Retinal pigment epithelial cell (primary cell): ENCODE data around the gene KCNQ1.

ENCODE experiments used
- DNase-seq: peaks from one replicate; pipeline ENCODE4 v3.0.0-alpha.2; 2010; ENCODE audit warnings: low read depth
- H3K4me3 ChIP-seq: 2 replicates; pipeline ENCODE4 v1.5.1; 2011; ENCODE audit warnings: mild to moderate bottlenecking, low read length, control low read depth, moderate library complexity
- TF ChIP-seq, protein P1 (sequence below): conservative IDR thresholded peaks from 2 replicates; pipeline ENCODE4 v1.5.1; 2011; ENCODE audit warnings: low read depth, low read length, control low read depth, inconsistent platforms

The KCNQ1 gene

GRCh38 chr11:2577991-2578928 is 133.5 kb downstream of the KCNQ1 start:
- TF ChIP-seq, protein P1, sequence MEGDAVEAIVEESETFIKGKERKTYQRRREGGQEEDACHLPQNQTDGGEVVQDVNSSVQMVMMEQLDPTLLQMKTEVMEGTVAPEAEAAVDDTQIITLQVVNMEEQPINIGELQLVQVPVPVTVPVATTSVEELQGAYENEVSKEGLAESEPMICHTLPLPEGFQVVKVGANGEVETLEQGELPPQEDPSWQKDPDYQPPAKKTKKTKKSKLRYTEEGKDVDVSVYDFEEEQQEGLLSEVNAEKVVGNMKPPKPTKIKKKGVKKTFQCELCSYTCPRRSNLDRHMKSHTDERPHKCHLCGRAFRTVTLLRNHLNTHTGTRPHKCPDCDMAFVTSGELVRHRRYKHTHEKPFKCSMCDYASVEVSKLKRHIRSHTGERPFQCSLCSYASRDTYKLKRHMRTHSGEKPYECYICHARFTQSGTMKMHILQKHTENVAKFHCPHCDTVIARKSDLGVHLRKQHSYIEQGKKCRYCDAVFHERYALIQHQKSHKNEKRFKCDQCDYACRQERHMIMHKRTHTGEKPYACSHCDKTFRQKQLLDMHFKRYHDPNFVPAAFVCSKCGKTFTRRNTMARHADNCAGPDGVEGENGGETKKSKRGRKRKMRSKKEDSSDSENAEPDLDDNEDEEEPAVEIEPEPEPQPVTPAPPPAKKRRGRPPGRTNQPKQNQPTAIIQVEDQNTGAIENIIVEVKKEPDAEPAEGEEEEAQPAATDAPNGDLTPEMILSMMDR: no peak
- H3K4me3 ChIP-seq: no peak overlapping the region
- DNase-seq: no peak

DNA sequence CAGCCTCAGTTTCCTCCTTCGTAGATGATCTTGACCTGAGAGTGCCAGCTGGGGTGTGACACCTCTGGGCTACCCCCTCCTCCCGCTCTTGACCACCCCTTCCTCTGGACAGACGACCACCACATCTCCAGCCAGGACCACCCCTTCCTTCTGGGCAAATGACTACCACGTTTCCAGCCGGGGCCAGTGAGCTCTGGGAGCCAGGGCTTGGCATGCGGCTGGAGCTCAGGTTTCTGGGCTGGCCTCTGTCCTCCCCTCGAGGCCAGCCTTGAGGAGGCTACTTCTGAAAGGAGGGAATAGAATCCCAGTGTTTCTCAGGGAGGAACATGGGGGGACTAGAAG is 134.1 kb downstream of the KCNQ1 start:
- no peak for DNase-seq
- H3K4me3 ChIP-seq: no peak overlapping the region
- TF ChIP-seq, protein P1: no peak

GRCh38 chr11:2579315-2580060 is 134.7 kb downstream of the KCNQ1 start:
- DNase-seq: no peak
- TF ChIP-seq, protein P1: no peak
- H3K4me3 ChIP-seq: no peak overlapping the region

DNA sequence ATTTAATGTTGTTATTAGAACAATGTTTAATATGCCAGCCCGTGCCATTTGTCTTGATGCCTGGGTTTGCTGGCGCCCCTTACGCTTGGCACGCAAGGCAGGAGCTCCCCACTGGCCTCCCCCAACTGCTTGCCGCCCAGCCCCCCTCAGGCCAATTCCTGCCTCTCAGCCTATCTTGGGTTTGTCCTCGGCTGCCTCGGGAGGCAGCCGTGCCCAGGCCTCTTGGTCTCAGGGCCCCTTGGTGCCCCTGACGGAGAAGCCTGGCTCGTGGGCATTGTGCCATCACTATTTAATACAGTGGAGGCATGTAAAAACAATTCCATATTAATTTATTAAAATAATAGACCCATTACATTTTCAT is 135.2 kb downstream of the KCNQ1 start:
- TF ChIP-seq, protein P1: no peak
- no peak for DNase-seq
- H3K4me3 ChIP-seq: no peak overlapping the region

- no peak overlapping the region for H3K4me3 ChIP-seq
- TF ChIP-seq, protein P1: no peak
- DNase-seq: no peak
These were observed 135.8 kb downstream of the KCNQ1 start for GRCh38 chr11:2580571-2581001.

- no peak overlapping the region for H3K4me3 ChIP-seq
- TF ChIP-seq, protein P1: no peak
- DNase-seq: no peak
These were observed 136.5 kb downstream of the KCNQ1 start for GRCh38 chr11:2581151-2581930.
